ENCODE measurements around the gene SLC43A3.
A peak's percentile ranks its signal among the peaks of the same experiment; 100 is the strongest.

Gene SLC43A3

GRCh38 chr11:57426929-57427726 lies at the start of gene SLC43A3:
Gene SLC43A3 (minus strand): TSS chr11:57427121. CDS start chr11:57426172, 949 bp downstream.
- peak; percentile 19 to 70 for DNase-seq (ENCODE audit: low read depth in 2 of 2)

- DNase-seq (ENCODE audit: low read depth in 2 of 2) = no peak
Measured at GRCh38 chr11:57476047-57476756, 49.3 kb upstream of the SLC43A3 start.

DNA sequence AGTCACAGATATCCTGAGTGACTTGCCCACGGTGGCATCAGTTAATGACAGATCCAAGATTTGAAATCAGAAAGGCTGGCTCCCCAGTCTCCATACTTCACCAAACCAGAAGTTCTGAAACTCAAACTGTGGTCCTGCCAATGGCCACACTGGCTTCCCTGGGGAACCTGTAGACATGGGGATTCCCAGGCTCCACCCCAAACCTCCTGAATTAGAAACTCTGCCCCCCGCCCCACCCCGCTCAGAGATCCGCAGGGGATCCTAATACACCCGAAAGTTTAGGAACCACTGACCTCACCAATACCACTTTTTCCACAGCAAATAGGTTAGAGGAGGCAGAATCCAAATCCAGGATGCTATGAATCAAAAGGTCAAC lies 48.7 kb upstream of the SLC43A3 start:
- DNase-seq (ENCODE audit: low read depth in 2 of 2) = no peak

GRCh38 chr11:57475191-57475590 lies 48.3 kb upstream of the SLC43A3 start:
- DNase-seq (ENCODE audit: low read depth in 2 of 2) = no peak

DNA sequence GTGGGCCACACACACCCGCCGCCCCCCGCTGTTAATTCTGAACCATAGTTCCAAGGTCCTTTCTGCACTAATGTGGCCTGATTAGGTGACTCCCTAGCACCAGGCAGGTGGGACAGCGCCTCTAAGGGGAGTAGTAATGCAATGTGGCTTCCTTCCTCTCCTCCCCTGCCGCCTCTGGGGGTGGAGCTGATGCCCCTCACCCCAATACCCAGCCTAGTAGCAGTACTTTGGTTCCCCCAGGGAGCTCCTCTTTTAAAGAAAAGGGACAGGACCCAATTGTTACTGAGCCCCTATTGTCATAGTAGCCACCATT lies 47.8 kb upstream of the SLC43A3 start:
- no peak for DNase-seq (ENCODE audit: low read depth in 2 of 2)

DNA sequence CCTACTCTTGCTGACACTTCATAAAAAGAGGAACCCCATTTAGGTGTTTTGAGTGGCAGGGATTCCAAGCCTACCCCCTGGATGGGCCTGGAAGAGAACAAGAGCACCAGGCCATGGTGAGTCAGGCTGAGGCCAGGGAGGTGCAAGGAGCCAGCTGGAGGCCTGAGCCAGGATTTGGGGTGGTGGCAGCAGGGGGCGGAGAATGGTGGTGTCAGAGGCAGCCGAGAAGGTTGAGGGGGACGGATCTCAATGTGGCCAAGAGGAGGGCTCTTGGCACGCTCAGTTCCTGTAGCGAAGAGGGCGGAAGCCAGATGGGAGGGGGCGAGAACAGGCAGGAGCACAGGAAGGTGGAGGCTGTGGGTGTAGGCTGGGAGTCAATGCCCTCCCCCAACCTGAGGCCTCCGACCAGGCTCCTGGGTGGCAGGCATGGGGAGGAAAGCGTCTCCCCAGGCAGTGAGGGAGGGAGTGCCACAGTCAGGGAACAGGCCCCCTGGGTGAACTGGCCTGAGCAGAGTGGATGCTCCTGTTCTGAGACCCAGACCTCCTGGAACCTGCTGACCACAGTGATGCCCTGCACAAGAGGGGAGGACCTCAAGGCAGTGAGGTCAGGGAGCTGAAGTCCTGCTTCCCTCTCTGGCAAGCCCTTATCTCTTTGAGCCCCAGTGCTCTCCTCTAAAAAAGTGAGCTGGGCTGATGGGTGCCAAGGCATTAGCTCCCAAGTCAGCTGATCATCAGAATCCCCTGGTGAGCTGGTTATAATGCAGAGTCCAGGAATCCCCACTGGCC lies 47.3 kb upstream of the SLC43A3 start:
- no peak for DNase-seq (ENCODE audit: low read depth in 2 of 2)

- DNase-seq (ENCODE audit: low read depth in 2 of 2) = no peak
Measured at GRCh38 chr11:57473285-57473841, 46.4 kb upstream of the SLC43A3 start.

DNA sequence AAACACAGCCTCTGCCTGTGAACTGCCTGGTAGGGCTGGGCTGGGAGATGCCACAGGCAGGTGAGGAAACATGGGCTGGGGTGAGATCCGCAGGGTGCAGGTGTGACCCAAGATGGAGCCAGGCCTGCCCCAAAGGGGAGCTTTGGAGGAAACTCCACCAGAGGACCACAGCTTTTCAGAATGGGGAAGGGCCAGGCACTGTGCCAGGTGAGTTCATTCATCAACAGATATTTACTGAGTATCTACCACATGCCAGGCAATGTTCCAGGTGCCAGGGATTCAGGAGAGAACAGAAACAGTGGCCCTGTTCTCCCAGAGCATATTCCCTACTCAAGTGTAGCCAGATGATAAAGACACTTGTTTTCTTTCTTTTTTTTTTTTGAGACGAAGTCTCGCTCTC lies 44.6 kb upstream of the SLC43A3 start:
- DNase-seq (ENCODE audit: low read depth in 2 of 2) = no peak

DNA sequence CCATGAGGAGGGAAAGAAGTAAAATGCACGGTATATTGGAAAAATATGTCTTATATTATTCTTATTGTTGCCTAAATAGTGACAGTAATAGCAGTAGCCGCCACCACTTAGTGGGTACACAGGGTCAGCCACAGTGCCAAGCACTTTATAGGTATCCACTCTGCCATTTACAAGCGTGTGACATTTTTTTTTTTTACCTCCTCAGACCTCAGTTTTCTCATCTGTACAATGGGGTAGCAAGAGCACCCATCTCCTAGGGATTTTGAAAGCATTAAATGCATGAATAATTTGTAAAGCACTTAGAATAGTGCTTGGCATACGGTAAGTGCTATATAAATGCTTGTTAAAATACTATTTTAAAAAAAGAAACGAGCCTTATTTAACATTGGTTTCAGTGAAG lies 42.3 kb upstream of the SLC43A3 start:
- no peak for DNase-seq (ENCODE audit: low read depth in 2 of 2)

GRCh38 chr11:57468276-57468675 lies 41.4 kb upstream of the SLC43A3 start:
- no peak for DNase-seq (ENCODE audit: low read depth in 2 of 2)

GRCh38 chr11:57467508-57468157 lies 40.7 kb upstream of the SLC43A3 start:
- DNase-seq (ENCODE audit: low read depth in 2 of 2) = no peak

- no peak for DNase-seq (ENCODE audit: low read depth in 2 of 2)
Measured at GRCh38 chr11:57466680-57467079, 39.8 kb upstream of the SLC43A3 start.

DNA sequence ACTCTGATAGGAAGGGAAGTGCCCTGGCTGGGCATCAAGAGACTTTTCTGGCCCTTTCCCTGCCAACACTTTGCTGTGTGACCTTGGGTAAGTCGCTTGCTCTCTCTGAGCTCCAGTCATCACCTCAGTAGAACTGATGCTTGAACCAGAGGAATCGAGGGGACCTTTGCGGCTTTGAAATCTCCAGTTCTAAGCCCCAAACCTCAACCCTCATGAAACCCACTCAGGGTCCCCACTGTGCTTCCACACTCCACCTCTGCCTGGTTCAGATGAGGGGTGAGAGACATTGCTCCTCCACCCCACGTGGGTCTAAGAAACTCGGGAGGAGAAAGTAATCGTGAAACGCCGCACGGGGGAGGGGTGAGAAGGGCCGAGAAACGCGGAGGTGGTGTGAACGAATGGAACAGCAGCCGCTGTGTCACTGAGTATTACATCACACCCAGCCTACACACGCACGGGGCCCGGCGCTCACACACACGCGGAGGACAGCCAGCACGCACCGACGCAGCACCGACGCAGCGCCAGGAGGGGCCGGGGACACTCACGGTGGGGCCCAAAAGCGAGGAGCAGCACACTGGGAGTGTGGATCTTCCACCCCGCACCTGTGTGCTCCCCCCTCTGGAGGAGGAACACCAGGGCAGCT lies 37.7 kb upstream of the SLC43A3 start:
- no peak for DNase-seq (ENCODE audit: low read depth in 2 of 2)

DNA sequence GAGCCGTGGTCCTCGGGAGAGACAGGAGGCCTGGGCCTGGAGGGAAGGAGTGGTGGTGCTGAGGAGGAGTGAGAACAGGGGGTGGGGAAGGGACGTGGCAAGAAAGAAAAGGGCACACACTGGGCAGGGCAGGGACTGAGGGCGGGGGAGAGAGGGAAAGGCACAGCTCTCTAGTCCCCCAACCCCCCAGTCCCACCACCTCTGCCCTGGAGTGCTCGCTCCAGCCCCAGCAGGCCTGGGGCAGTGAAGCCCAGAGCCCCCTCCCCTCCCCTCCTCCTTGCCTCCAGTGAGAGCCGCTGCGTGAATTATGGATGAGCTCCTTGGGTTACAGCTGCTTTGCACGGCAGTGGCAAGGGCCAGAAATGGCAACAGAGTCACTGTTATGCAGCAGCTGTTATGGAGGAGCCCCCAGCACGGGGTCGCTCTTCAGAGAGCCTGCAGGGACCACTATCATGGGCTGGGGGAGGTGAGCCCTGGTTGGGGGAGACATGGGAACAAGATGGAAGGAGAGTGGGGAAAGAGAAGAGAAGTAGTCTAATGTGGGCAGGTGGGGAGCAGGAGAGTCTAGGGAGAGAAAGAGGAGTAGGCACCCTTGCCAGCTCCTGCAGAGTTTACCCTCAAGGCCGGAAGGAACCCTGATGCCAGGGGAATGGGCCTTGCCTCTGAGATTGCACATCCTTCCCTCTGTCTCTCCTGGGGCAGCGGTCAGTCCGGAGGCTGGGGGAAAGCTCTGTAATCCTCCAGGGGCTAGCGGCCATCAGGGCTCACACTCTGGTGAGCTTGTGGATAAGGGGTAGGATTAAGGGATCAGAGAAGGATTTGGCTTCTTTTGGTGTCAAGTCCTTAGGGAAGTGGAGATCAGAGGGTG lies 37.0 kb upstream of the SLC43A3 start:
- DNase-seq (ENCODE audit: low read depth in 2 of 2) = no peak

DNA sequence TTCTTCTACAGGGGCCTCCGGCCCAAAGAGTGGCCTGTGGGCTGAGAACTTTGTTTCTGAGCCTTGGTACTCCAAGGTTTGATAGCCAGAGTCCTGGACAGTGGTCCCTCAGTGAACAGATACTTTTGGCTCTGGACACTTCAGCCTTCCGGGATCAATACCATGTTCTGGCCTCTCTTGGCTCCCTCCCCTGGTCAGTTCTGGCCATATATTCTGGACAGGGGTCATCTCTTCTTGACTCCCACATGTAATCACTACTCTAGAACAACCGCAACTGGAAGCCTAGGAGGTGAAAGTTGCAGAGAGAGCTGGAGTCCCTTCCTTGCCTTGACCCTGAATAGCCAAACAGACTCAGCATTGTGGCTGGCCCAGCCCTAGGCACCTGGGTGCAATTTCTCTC lies 35.7 kb upstream of the SLC43A3 start:
- DNase-seq (ENCODE audit: low read depth in 2 of 2) = no peak

DNA sequence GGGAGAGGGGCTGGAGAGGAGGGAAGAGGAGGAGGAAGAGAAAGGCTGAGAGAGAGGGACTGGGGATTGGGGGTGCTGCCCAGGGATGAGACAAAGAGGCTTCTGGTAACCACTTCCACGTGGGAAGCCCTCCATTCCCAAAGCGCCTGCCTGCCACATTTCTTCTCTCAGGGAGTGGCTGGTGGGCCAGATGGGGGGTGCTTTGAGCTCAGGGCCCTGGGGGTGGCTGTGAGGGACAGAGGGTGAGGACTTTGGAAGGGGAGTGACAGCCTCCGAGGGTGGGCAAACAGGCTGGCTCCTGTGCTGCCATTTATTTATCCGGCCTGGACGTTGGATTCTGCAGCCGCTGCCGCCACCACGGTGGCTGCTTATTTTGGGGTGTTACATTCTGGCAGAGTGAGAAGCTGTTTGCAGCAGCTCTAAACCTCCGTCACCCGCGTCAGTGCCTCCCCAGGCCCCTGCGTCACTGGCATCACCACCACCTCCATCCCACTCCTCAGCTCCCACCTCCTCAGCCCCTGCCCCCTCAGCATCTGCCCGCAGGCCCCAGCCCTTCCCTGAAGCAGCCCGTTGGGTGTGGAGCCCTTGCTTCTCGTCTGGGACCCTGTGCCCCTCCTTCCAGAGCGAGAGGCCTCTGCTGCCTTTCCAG lies 35.0 kb upstream of the SLC43A3 start:
- DNase-seq (ENCODE audit: low read depth in 2 of 2) = no peak

GRCh38 chr11:57460758-57461749 lies 34.1 kb upstream of the SLC43A3 start:
- no peak for DNase-seq (ENCODE audit: low read depth in 2 of 2)

DNA sequence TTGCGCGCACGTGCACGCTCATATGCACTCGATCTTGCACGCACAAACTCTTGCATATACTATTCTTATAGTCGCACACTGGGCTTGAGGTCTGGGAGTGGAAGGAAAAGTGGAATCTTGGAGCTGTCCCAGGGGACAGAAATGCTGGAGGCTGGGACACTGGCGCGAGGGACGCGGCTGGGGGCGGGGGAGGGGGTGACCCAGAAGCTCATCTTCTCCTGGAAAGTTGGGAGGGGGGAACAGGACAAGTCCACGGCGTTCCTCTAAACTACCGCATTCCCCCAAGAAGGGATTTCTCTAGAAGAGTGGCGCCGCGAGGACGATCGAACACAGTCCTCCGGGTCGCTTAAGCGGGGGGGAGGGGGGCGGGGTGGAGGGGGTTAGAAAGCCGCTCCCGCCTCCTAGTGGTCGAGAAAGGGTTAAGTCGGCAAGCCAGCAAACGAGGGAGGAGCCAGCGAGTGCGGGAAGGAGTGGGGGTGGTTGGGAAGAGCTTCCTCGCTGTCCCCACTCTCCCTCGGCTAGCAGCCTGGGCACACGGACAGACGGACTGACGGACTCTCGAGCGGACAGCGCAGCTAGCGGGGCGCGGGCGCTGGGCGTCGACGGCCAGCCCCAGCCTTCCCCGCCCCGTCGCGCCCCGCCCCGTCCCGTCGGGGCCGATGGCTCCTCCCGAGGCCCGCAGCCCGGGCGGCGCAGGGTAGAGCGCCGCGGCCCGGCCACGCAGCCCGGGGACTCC lies 33.3 kb upstream of the SLC43A3 start, which contains the start of gene RTN4RL2:
TSS of gene RTN4RL2 (plus strand) at position 507 of the 736 bp plus-strand sequence. CDS start 338 bp downstream, outside the sequence.
- DNase-seq (ENCODE audit: low read depth in 2 of 2) = no peak

Data from stimulated activated CD4-positive, alpha-beta T cell treated with anti-CD3 and anti-CD28 coated beads, Interleukin-1b, Interleukin-23, amount 100 ng/mL, for 1 hour (primary cell).